A673 (cell line): ENCODE measurements around the gene HPDL. TPM values are rescaled to one million over a fixed set of nuclear protein-coding genes. Genes with fewer than 3 reads are reported as not detected.

Source experiments
- BruUV-seq: library from RNA; stranded (reverse); fragments of 400-500 nt; replicated peaks from 2 replicates; lab custom pipeline; 2021; lab: Mats Ljungman, UMichigan
- CTCF ChIA-PET: fragments of 300-600 bp; sonication (Branson Sonifier 250); formaldehyde crosslinking; loops from one replicate; lab custom pipeline; 2022; ENCODE audit warnings: antibody characterized with exemption; lab: Charles Lee
- POLR2A ChIA-PET: fragments of 300-600 bp; sonication (Branson Sonifier 250); formaldehyde crosslinking; loops from one replicate; lab custom pipeline; 2022; ENCODE audit warnings: antibody characterized with exemption; ENCODE audit not compliant: low non-redundant PET; lab: Charles Lee
- DNase-seq: peaks from one replicate; pipeline ENCODE4 v3.0.0-alpha.2; 2015; ENCODE audit warnings: low spot score
- H3K27ac ChIP-seq: fragments of 200-600 bp; sonication (generic); 2 replicates; pipeline ENCODE4 v1.5.1; 2016; ENCODE audit warnings: mixed run types, low read depth, mild to moderate bottlenecking, mixed read lengths, antibody characterized with exemption, low read length; ENCODE audit not compliant: poor library complexity, severe bottlenecking
- H3K27me3 ChIP-seq: fragments of 200-600 bp; sonication (generic); replicated peaks from 2 replicates; pipeline ENCODE4 v1.6.1; 2017; ENCODE audit warnings: mixed run types, low read depth, mild to moderate bottlenecking, mixed read lengths, antibody characterized with exemption, low read length; ENCODE audit not compliant: insufficient read depth, poor library complexity
- H3K36me3 ChIP-seq: fragments of 200-600 bp; sonication (generic); 2 replicates; pipeline ENCODE4 v1.6.1; 2016; ENCODE audit warnings: mixed run types, mild to moderate bottlenecking, mixed read lengths, antibody characterized with exemption, low read length; ENCODE audit not compliant: insufficient read depth, poor library complexity, severe bottlenecking
- H3K4me1 ChIP-seq: fragments of 200-600 bp; sonication (generic); 2 replicates; pipeline ENCODE4 v1.6.1; 2017; ENCODE audit warnings: mixed run types, mild to moderate bottlenecking, mixed read lengths, antibody characterized with exemption, low read length; ENCODE audit not compliant: insufficient read depth, poor library complexity, severe bottlenecking
- H3K4me3 ChIP-seq: fragments of 200-600 bp; sonication (generic); 2 replicates; pipeline ENCODE4 v1.5.1; 2016; ENCODE audit warnings: low read depth, mixed run types, mild to moderate bottlenecking, mixed read lengths, low read length; ENCODE audit not compliant: poor library complexity, severe bottlenecking
- H3K9me3 ChIP-seq: fragments of 200-600 bp; sonication (generic); 2 replicates; pipeline ENCODE4 v1.6.1; 2016; ENCODE audit warnings: mixed run types, low read depth, mild to moderate bottlenecking, mixed read lengths, antibody characterized with exemption, low read length; ENCODE audit not compliant: poor library complexity, severe bottlenecking
- EZH2 ChIP-seq: fragments of 200-600 bp; sonication (generic); IDR thresholded peaks from 2 replicates; pipeline ENCODE4 v1.6.1; 2017; ENCODE audit warnings: borderline replicate concordance, low read depth, mild to moderate bottlenecking, mixed read lengths, antibody characterized with exemption, low read length; ENCODE audit not compliant: poor library complexity, severe bottlenecking
- intact Hi-C: fragments of 100-400 bp; cut with micrococcal nuclease; formaldehyde crosslinking; loops from one replicate; pipeline ENCODE4 v1.10.0; 2022; ENCODE audit not compliant: unreplicated experiment
- total RNA-seq: library from RNA; stranded (reverse); gene quantifications from 2 replicates; pipeline ENCODE4 v1.2.3, GENCODE V29; 2021
- TF ChIP-seq, protein P1 (sequence below): fragments of 300-800, 200-600 bp; sonication (generic); conservative IDR thresholded peaks from 2 replicates; pipeline ENCODE4 v1.5.1; 2017; ENCODE audit warnings: low read depth, mild to moderate bottlenecking, antibody characterized with exemption, low read length, moderate library complexity, mixed read lengths

HPDL gene
- total RNA-seq, 1 experiment from 2014 or later: 7.3 TPM

DNA sequence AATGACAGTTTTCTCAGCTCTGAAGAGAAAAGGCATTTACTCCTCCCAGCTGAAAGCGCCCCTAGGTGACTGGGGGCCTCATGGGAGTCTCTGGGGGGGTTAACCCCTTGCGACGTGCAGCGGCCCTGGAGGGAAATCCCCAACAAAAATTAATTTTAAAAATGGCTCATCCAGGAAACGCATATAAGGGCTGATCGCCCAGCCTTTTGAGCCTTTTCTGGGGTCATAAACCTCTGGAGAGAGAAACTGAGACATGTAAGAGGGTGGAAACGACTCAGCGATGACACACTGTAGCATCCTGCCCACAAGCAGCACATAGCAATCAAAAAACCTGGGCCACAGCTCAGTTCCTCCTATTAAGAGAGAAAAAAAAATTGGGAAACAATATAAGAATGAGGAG, 20.4 kb upstream of the HPDL start:
- POLR2A ChIA-PET: no interaction called here
- no peak for DNase-seq

DNA sequence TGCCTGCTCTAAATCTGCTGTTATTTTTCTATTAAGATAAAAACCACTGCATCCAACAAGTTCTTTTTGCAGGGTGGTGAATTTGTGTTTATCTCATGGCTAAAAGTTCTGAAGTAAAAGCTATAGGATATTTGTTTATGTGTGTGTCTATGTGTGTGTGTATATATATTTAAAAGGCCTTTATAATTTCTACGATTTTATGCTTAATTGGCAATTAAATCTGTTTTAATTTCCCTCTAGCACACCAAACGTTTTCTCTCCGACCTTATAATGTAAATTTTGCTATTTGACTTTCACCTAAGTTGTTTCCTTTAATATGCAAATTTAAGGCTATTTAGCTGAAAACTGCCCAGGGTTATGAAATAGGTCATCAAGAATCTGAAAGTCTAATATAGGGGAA, 19.8 kb upstream of the HPDL start:
- no peak for TF ChIP-seq EZH2
- TF ChIP-seq, protein P1, sequence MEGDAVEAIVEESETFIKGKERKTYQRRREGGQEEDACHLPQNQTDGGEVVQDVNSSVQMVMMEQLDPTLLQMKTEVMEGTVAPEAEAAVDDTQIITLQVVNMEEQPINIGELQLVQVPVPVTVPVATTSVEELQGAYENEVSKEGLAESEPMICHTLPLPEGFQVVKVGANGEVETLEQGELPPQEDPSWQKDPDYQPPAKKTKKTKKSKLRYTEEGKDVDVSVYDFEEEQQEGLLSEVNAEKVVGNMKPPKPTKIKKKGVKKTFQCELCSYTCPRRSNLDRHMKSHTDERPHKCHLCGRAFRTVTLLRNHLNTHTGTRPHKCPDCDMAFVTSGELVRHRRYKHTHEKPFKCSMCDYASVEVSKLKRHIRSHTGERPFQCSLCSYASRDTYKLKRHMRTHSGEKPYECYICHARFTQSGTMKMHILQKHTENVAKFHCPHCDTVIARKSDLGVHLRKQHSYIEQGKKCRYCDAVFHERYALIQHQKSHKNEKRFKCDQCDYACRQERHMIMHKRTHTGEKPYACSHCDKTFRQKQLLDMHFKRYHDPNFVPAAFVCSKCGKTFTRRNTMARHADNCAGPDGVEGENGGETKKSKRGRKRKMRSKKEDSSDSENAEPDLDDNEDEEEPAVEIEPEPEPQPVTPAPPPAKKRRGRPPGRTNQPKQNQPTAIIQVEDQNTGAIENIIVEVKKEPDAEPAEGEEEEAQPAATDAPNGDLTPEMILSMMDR: no peak
- no TSS peak for BruUV-seq
- peaks cover 11% of the 10 kb centered on the region for H3K4me1 ChIP-seq
- H3K4me3 ChIP-seq: no peak overlapping the region
- ChIA-PET POLR2A (no interaction called here), CTCF (no interaction called here)
- H3K27ac ChIP-seq: no peak overlapping the region
- H3K36me3 ChIP-seq: no peaks in the 10 kb centered on the region
- no peaks in the 10 kb centered on the region for H3K27me3 ChIP-seq
- H3K9me3 ChIP-seq: no peaks in the 10 kb centered on the region
- intact Hi-C loops: loop anchor here (10.0 kb wide), 2 partner anchors 502 to 572 kb away; partner anchors contain the start of genes BTBD19, DYNLT4, KIF2C and PLK3
- DNase-seq: no peak

More for the DNA sequence above, 20.4 kb upstream of the HPDL start:
- Histone ChIP-seq H3K27ac (no peak overlapping the region), H3K9me3 (no peaks in the 10 kb centered on the region), H3K4me3 (no peak overlapping the region), H3K4me1 (peaks cover 11% of the 10 kb centered on the region), H3K36me3 (no peaks in the 10 kb centered on the region), H3K27me3 (no peaks in the 10 kb centered on the region)
- BruUV-seq: no TSS peak
- intact Hi-C loops: loop anchor here (10.0 kb wide), 2 partner anchors 502 to 572 kb away; partner anchors contain the start of genes BTBD19, DYNLT4, KIF2C and PLK3
- CTCF ChIA-PET: interaction anchor here (0.6 kb wide), 1 partner anchor 274 kb away, joined by 8 read pairs; no protein-coding TSS in a partner anchor
- TF ChIP-seq, protein P1: no peak
- TF ChIP-seq EZH2: no peak

DNA sequence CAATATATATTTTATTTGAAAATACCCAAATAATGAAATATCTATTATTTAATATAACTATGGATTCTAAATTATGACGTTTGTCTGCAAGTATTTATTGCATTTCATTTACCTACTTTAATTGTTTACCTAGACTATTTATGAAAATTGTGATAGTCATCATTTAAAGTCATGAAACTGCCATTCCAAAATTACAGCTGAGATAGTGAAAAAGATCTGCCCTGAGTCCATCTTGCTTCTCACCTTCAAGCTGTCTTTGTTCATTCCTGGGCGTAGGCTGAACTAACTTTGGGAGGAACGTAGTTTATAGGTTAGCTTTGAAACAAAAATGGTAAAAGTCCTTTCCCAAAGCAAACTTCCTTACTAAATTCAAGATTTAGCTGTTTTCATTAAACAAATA, 12.4 kb upstream of the HPDL start:
- intact Hi-C loops: no loop called here
- H3K27me3 ChIP-seq: no peaks in the 10 kb centered on the region
- CTCF ChIA-PET: no interaction called here
- TF ChIP-seq EZH2: no peak
- TF ChIP-seq, protein P1: no peak
- BruUV-seq: no TSS peak
- H3K27ac ChIP-seq: no peak overlapping the region
- H3K4me1 ChIP-seq: no peaks in the 10 kb centered on the region
- POLR2A ChIA-PET: no interaction called here
- no peaks in the 10 kb centered on the region for H3K9me3 ChIP-seq
- DNase-seq: no peak
- H3K4me3 ChIP-seq: no peak overlapping the region
- H3K36me3 ChIP-seq: no peaks in the 10 kb centered on the region
